GM20431 (cell line): Measurements from ENCODE around the gene MIER1.
"Not testable (repeated sequence)": the region's sequence is repeated elsewhere in the genome, so short reads cannot be mapped to it uniquely, and the experiment has no call there.

Experiments used
- in situ Hi-C: fragments of 300-500 bp; cut with MseI, MboI; formaldehyde crosslinking; loops from one replicate; pipeline ENCODE4 v1.15.0; 2020; ENCODE audit warnings: low sequenced_read_pairs; ENCODE audit not compliant: unreplicated experiment

The MIER1 gene

DNA sequence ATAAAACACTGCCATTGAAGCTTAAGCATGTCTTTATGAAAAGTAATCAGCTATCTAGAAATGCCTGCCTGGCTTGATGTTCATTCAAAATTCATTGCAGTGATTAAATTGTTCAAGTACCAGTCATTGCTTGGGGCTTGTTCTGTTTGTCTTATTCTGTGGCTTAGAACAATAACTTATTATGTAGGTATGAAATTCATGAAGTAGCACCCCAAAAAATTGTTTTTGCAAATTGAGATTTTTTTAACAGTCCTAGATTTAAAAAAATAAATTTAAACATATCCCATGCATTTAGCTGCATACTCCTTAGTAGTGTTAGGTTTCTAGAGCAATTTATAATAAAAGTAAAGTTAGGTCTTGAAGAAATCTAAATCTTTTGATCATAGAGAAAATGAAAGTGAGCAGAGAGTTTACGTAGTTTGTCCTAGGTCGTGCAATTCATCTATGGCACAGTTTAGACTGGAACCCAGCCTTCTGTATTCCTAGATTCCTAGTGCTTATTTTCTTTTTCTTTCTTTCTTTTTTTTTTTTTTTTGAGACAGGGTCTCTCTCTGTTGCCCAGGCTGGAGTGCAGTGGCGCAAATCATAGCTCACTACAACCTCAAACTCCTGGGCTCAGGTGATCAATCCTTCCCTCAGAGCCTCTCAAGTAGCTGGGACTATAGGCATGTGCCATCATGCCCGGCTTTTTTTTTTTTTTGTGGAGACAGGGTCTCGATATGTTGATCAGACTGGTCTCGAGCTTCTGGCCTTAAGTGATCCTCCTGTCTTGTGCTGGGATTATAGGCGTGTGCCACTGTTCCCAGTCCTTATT, 9.3 kb downstream of the MIER1 start:
- in situ Hi-C loops = no loop called here

DNA sequence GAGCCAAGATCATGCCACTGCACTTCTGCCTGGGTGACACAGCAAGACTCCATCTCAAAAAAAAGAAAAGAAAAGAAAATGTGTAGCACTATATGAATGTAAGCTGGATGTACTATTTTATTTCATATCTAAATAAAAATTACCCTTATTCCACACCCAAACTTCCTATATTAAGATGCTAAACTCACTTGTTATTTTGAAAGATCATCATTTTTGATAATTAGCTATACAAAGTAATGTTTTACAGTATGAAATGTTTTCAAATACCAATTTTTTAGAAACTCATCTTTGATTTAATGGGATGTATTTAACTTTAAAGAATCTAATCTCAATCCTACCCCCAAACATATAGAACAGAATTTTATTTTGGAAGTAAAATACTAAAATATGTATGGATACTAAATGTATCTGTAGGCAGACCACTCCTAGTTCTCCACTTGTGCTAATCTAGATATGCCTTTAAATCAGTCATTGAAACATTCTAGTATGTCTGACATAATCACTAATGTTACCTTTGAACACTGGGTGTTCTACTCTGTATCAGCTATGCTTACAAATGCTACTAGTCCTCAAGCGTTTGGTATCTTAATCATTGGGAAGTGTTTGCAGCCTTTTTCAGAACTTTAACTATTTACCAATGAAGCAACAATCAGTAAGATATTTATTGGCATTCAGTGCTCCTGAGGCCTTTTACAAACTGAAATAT, 12.9 kb downstream of the MIER1 start:
- in situ Hi-C loops = no loop called here

DNA sequence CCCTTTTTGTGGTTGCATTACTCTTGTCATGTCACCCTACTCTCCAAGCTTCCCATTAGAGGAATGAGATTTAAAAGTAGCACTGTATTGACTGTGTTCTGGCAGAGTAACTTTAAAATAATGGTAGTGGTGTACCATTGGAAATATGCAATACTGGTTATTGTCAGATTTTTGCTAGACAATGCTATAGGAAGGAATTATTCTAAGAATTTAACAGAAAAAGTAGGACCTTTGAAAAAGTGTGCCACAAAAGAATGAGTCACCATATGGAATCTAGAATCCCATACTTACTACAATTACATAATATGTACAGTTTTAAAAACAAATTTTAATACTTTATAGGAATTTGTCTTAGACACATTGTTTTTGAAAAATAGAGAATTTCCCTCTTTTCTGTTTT, 13.8 kb downstream of the MIER1 start:
- in situ Hi-C loops = no loop called here

DNA sequence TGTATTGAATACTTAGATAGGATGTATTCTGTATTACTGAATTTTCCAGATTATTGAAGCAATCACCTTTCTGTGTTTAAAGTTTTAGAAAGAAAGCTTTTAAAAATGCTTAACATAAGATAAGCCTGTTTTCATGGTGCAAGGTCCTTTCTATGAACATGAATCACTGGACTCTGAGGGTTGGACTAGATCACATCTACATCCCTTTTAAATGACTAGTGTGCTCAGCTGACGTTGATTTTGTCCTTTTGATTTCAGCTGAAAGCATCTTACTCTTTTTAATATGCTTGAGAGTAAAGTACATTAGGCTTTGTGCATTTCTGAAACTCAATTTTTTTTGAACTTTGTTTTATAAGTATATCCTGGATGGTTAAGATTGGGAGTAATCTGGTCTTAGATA, 16.2 kb downstream of the MIER1 start:
- in situ Hi-C loops = no loop called here

DNA sequence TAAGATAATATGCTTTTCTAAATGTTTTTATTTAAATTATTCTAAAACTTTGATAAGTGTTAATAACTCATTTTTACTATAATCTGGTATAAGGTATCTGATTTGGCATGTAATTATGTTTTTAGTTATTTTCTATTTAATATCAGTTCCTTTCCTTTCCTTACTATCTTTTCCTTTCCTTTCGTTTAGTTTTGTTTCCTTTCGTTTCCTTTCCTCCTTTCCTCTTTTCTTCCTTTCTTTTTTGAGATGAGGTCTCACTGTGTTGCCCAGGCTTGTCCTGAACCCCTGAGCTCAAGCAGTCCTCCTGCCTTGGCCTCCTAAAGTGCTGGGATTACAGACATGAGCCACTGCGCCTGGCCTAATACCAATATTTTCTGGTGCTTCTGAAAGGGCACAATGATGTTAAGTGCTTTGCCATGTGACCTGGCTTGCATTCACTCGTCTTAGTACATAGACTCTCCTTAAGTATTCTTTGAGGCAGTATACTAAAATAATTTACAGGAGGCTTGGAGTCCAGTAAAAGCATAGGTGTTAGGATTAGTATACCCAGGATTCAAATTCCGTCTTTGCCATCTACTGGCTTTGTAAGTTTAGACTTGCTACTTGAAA, 18.7 kb downstream of the MIER1 start:
- in situ Hi-C loops = no loop called here

DNA sequence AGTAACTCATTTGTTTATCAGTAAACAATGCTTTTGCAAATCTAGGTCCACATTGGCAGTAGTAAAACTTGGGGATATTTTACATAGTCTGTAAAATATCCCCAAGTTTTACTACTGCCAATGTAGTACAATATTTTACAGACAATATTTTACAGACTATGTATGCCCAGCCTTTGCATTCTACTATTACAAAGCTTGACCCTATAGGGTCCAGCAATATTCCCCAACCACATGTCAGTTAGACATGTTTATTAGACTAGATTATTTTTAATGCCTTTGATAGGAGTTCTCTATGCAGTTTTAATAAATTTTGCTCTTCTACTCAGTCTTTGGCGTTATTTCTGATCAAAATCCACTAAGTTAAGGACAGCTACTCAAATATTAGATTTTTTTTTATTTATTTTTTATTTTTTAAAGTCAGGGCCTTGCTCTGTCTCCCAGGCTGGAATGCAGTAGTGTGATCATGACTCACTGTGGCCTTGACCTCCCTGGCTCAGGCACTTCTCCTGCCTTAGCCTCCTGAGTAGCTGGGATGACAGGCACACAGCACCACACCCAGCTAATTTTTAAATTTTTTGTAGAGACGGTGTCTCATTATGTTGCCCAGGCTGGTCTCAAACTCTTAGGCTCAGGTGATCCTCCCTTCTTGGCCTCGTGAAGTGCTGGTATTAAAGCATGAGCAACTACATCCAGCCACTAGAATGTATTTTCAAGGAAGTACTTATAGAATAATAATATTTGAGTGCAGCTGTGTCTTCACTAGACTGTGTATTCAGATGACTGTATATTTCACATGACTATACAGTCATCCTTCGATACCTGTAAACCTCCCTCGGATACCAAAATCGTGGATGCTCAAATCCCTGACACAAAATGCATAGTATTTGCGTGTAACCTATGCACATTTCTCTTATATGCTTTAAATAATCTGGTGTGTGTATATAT, 19.8 kb downstream of the MIER1 start:
- in situ Hi-C loops = no loop called here

DNA sequence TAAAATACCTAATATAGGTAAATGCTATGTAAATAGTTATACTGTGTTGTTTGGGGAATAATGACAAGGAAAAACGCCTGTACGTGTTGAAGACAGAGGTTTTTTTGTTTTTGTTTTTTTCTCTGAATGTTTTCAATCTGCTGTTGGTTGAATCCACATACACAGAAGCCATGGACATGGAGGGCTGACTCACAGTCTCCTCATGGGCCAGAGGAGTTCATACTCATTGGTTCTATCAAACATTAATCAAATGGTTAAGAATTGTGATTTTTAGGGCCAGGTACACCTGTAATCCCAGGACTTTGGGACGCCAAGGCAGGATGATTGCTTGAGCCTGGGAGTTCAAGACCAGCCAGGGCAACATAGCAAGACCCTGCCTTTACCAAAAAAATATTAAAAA, 20.5 kb downstream of the MIER1 start:
- in situ Hi-C loops = no loop called here

DNA sequence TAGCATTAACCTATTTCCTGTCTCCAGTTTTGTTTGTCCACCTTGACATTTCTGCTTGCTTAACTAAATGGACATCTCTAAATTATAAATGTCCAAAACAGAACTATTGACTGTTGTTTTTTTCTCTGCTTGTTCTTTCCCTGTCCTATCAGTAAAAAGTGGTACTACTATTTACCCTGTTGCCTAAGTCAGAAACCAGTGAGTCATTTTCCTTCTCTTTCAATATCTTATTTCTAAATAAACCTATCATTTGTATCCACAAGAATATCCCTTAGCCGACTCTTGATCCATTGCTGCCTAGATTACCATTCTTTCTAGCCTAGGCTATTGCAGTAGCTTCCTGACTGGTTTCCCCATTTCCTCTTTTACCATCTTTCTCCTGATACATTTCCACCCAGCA, 22.5 kb downstream of the MIER1 start:
- in situ Hi-C loops = no loop called here

DNA sequence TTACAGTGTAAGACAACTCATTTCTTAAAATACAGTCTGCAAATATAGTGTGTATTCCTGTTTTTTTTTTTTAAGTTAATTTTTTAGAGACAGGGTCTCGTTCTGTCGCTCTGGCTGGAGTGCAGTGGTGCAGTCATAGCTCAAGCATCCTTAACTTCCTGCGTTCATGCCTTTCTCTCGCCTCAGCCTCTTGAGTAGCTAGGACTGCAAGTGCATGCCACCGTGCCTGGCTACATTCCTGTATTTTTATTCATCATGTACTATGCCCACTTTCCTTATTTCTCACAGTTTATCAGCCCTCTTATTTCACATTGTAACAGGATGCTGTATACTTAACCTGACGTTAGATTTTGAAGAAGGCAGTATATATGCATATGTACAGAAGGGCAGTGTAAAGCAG, 26.7 kb downstream of the MIER1 start:
- in situ Hi-C loops = no loop called here

DNA sequence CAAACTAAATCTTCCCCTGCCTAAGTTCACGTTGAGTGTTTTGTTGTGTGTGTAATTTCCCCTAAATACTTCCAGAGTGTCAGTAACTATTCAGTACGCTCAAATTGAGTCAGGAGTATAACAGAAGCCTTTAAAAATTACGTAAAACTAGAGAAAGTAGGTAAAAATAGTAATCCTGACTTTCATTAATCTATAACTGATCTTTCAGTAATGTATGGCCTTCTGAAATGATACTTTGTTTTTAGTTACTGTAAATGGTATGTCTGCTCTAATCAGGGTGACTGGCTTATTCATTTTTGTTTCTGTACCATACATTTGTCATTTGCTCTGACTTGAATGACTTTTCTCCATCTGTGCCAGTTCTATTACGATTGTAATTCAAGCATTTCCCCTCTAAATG, 29.4 kb downstream of the MIER1 start:
- in situ Hi-C loops = no loop called here

DNA sequence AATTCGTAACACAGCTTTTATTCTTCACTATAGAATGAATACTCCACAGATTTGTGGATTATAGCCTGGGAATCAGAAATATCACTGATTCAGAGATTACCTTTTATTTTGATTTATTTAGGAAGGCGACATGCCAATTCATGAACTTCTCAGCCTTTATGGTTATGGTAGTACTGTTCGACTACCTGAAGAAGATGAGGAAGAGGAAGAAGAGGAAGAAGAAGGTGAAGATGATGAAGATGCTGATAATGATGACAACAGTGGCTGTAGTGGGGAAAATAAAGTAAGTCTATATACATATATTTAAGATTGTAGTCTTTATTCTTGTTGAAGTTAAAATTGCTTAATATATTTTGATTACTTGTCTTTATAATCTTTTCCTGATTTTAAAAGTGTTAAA, 33.1 kb downstream of the MIER1 start:
- in situ Hi-C loops = no loop called here

DNA sequence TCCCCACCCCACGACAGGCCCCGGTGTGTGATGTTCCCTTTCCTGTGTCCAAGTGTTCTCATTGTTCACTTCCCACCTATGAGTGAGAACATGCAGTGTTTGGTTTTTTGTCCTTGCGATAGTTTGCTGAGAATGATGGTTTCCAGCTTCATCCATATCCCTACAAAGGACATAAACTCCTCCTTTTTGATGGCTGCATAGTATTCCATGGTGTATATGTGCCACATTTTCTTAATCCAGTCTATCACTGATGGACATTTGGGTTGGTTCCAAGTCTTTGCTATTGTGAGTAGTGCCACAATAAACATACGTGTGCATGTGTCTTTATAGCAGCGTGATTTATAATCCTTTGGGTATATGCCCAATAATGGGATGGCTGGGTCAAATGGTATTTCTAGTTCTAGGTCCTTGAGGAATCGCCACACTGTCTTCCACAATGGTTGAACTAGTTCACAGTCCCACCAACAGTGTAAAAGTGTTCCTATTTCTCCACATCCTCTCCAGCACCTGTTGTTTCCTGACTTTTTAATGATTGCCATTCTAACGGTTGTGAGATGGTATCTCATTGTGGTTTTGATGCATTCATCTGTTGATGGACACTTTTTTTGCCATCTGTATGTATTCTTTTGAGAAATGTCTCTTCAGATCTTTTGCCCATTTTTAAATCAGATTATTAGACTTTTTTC, 41.5 kb downstream of the MIER1 start:
- in situ Hi-C loops = not testable (repeated sequence)

DNA sequence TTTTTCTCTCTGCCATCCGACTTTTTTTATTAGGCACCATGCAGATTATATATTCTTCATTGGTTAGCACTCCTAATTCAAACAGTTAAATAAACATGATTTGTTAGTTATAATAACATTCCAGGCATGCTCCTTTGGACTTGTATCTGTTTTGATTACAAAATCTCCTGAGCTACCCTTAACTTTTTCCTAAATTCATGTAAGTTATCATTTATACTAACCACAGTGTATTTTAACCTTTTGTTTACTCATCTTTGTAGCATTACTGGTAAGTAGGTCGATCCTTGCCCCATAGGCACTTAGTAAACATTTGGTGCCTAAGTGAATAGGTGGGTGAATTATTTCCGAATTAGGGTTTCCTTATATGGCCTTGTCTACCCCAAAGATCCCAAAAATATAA, 43.8 kb downstream of the MIER1 start:
- in situ Hi-C loops = no loop called here

DNA sequence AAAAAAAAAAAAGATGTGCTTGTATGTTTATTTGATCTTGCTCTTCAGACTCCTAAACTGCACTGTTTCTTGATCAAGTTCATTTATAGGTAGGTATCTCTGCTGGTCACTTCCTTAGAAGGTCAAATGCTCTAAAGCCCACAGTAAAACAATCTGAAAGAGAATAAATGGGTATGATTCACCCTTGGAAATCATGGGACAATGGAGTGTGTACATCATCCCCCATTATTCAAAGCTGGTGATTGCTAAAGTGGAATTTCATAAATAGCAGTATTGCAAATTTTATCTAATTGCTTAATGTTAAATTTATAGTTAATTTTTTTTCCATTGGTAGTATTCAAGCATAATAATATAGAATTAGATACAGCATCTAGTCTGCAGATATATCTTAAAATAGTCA, 53.4 kb downstream of the MIER1 start:
- in situ Hi-C loops = no loop called here

DNA sequence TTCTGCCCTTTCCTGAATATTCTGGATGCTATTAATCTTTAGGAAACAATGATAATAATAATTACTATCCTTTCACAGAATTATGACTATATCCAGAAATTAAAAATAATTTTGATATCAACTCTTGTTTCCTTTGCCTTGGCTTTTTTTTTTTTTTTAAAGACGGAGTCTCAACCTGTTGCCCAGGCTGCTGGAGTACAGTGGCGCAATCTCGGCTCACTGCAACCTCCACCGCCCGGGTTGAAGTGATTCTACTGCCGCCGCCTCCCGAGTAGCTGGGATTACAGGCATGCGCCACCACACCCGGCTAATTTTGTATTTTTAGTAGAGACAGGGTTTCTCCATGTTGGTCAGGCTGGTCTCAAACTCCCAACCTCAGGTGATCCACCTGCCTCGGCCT, 54.8 kb downstream of the MIER1 start:
- in situ Hi-C loops = not testable (repeated sequence)

DNA sequence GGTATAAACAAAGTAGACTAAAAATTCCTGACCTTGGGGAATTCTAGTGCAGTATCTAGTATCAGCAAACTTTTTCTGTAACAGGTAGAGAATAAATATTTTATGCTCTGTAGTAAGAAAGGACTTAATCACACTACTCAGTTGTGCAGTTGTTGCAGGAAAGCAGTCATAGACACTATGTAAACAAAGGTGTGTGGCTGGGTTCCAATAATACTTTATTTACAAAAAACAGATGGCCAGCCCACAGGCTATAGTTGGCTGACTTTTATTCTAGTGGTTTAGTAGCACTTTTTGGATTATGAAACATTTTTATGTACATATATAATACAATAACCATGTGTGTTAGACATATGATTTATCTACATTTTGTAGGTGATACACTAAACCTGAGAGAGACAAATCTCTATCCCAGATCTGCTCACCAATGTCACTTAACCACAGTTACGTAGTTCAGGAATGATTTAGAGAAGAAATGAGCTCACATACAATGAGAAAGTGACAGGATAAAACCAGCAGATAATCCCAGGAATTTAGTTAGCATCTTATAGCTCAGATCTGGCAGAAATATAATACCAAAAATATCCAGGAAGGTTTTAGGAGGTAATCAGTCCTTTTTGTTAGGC, 56.1 kb downstream of the MIER1 start:
- in situ Hi-C loops = no loop called here

DNA sequence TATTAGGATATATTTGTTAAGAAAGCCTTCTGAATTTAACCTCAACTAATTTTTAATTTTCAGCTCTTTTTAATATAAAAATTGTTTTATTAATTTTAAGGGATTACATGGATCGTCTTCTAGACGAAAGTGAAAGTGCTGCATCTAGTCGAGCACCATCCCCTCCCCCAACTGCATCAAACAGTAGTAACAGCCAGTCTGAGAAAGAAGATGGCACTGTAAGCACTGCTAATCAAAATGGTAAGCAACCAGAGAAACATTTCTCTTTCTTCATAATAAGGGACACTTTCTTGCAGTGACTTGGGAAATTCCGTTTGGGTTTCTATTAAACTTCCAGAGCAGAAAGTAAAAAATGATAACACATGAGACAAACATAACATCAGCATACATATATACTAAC, 56.9 kb downstream of the MIER1 start:
- in situ Hi-C loops = no loop called here

DNA sequence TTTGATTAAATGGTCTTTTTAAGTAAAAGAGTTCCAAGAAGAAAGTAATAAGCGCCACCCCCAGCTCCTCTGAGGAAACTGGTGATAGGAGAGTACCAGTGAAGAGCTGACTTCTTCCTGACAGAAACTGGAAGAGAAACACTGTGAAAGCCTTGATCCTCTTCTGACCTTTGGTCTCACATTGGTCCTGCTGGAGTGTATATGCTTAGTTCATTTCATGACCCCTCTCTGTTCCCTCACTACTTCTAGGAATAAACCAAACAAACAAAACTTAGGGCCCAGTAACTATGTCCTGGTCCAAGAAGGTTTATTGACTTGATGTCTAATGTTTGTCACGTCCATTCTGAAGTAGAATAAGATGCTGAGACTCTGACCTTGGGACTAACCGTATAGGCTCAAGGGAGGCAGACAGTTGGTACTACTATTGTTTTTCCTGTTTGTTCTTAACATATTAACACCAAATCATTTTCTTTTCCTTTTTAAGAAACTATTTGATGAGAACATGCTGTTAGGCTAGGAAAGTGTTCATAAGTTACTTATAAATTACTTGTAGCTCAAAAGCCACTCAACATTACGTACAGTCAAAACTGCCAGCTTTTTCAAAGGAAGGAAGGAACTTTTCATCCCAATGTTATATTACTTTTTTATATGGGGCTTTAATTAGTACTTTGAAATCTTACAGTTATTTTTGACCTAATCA, 57.9 kb downstream of the MIER1 start:
- in situ Hi-C loops = no loop called here

DNA sequence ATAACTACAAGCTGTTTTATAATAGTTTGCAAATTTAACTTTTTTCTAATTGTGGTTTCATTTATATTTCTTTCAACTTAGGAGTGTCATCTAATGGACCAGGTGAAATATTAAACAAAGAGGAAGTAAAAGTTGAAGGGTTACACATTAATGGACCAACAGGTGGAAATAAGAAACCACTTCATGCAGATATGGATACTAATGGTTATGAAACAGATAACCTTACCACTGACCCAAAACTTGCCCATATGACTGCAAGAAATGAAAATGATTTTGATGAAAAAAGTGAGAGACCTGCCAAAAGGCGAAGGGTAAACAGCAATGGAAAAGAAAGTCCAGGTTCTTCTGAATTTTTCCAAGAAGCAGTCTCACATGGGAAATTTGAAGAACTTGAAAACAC, 59.7 kb downstream of the MIER1 start:
- in situ Hi-C loops = no loop called here
